Tibial nerve (tissue), 4 donors: ENCODE measurements around the gene KCNK2. TPM values are rescaled to one million over a fixed set of nuclear protein-coding genes. Genes with fewer than 3 reads are reported as not detected.

Experiments
- DNase-seq, 2 donors: peaks; one replicate each; pipeline ENCODE4 v3.0.0-alpha.2; 2019; ENCODE audit warnings: low spot score in 2 of 2
- H3K27ac ChIP-seq, 4 donors: fragments of 200-600 bp; sonication (generic) in 3 of 4; one replicate each; pipeline ENCODE4 v1.5.1; 2017 to 2019; ENCODE audit warnings: mild to moderate bottlenecking in 1 of 4
- H3K27me3 ChIP-seq, 2 donors: fragments of 200-600 bp; sonication (generic) in 1 of 2; one replicate each; pipeline versions ENCODE4 v1.5.1 to v1.6.0; 2017 to 2019
- H3K36me3 ChIP-seq, 3 donors: fragments of 200-600 bp; sonication (generic); one replicate each; pipeline ENCODE4 v1.5.1; 2018 to 2019
- H3K4me1 ChIP-seq, 4 donors: fragments of 200-600 bp; sonication (generic) in 3 of 4; one replicate each; pipeline ENCODE4 v1.5.1; 2017 to 2019
- H3K4me3 ChIP-seq, 4 donors: fragments of 200-600 bp; sonication (generic) in 3 of 4; one replicate each; pipeline ENCODE4 v1.5.1; 2017 to 2019; ENCODE audit warnings: mild to moderate bottlenecking in 1 of 4, moderate library complexity in 1 of 4
- H3K9me3 ChIP-seq, 4 donors: fragments of 200-600 bp; sonication (generic) in 3 of 4; one replicate each; pipeline ENCODE4 v1.5.1; 2017 to 2019
- CTCF ChIP-seq, 5 experiments: fragments of 200-600 bp in 3 of 5; fragments of 450-650 bp in 2 of 5; sonication (generic) in 3 of 5; IDR thresholded peaks; one replicate each; pipeline ENCODE4 v1.5.1; 2016 to 2019; ENCODE audit warnings: antibody characterized with exemption in 5 of 5, mild to moderate bottlenecking in 3 of 5, moderate library complexity in 2 of 5
- EP300 ChIP-seq, 2 donors: sonication (generic); formaldehyde crosslinking; IDR thresholded peaks; one replicate each; pipeline ENCODE4 v1.6.1; 2017; ENCODE audit warnings: antibody characterized with exemption in 2 of 2, mild to moderate bottlenecking in 1 of 2
- POLR2A ChIP-seq, 2 donors: fragments of 450-650 bp; IDR thresholded peaks; one replicate each; pipeline ENCODE4 v1.6.1; 2017; ENCODE audit warnings: antibody characterized with exemption in 2 of 2, mild to moderate bottlenecking in 2 of 2, moderate library complexity in 2 of 2
- WGBS, 2 donors: methylation state at CpG; one replicate each; pipeline ENCODE4 v1.1.5; 2018; 5-methylcytosine and 5-hydroxymethylcytosine counted together
- total RNA-seq, 4 donors: library from RNA; depleted of rRNA; stranded (reverse); fragments of >200 nt; gene quantifications; one replicate each; pipeline ENCODE4 v1.1.0, GENCODE V29; 2016

KCNK2 gene
- total RNA-seq, 4 donors from 2014 or later = 9.4 to 13.7 (median 12.2) TPM

DNA sequence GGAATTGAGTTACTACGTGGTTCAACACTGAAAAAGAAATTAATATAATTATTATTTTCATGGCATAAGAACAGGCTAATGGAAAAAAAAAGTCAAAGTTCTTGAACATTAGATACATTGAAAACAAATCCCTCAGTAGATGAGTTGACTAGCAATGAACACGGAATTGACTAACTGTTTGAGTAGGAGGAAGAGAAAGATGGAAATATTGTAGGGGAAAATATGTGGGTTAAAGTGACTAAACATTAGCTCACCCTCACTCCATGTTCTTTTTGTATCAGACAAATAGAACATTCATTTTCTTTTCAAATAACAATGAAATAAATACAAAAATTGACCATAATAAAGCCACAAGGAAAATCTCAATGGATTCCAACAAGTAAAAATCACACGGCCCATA lies 84.3 kb downstream of the KCNK2 start:
- no peak for TF ChIP-seq EP300 (IDR thresholded peaks at IDR 0.05)

DNA sequence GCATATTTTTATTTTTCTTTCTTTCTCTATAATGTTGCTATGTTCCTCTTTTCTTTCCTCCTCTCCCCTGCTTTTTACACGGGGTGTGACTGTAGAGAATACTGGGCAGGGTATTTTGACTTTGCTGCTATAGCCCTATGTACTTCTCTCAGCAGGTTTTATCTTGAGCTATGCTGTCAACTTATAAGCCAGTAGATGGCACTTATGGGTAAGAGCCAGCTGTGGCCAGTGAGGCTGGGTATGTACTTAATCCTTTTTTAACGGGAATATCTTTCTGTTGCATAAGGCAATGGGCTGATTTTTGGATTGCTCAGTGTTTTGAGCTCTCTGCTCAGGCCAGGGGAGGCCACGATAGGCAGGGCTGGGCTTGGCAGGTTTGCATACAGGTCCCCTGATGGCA lies 99.0 kb downstream of the KCNK2 start:
- H3K4me1 ChIP-seq = no peaks in the 10 kb centered on the region
- DNase-seq = no peak
- H3K27me3 ChIP-seq = no peaks in the 10 kb centered on the region
- peaks cover 0 to 18% (median 0%) of the 10 kb centered on the region in 4 donors for H3K9me3 ChIP-seq
- 77 to 90% methylated on average over 3 of the region's 3 CpGs for WGBS, 2 donors
- H3K4me3 ChIP-seq = no peak overlapping the region
- H3K27ac ChIP-seq = no peak overlapping the region
- no peaks in the 10 kb centered on the region for H3K36me3 ChIP-seq
- TF ChIP-seq EP300 (IDR thresholded peaks at IDR 0.05) (no peak), CTCF (IDR thresholded peaks at IDR 0.05) (no peak), POLR2A (IDR thresholded peaks at IDR 0.05) (no peak)

More for the DNA sequence above, 84.3 kb downstream of the KCNK2 start:
- Histone ChIP-seq H3K4me3 (no peak overlapping the region), H3K27ac (no peak overlapping the region), H3K4me1 (no peaks in the 10 kb centered on the region), H3K27me3 (no peaks in the 10 kb centered on the region), H3K36me3 (no peaks in the 10 kb centered on the region), H3K9me3 (peaks cover 0 to 12% (median 0%) of the 10 kb centered on the region in 4 donors)
- WGBS, 2 donors = 73 to 74% methylated on average over 3 of the region's 3 CpGs
- DNase-seq = no peak

DNA sequence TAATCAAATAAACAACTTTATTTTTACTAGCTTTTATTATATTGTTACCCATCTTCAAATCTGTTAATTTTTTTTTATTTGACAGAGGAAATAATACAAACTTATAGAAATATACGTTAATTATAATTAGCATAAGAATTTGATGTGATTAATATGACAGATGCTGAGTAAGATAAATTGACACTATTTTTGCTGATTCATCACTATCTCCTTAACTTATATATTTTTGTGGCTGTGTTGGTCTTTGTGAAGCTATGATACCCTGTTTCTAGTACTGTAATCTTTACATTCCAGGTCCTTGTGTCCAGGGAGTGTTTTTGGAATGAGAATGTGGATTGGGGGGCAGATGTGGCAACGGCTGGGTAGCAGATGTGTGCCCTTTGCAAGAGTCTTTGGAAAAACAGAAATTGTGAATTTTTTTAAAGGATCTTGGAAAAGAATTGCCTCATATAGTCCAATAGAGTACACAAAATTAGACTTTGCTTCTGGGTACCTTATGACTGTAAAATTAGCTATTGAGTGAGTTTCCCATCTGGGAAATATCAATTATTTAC lies 102.6 kb downstream of the KCNK2 start:
- TF ChIP-seq POLR2A (IDR thresholded peaks at IDR 0.05) (no peak), EP300 (IDR thresholded peaks at IDR 0.05) (no peak), CTCF (IDR thresholded peaks at IDR 0.05) (no peak)
- no peaks in the 10 kb centered on the region for H3K36me3 ChIP-seq
- H3K27ac ChIP-seq = no peak overlapping the region
- WGBS, 2 donors = 80 to 84% methylated on average over 2 of the region's 2 CpGs
- H3K9me3 ChIP-seq = peaks cover 0 to 12% (median 0%) of the 10 kb centered on the region in 4 donors
- no peak overlapping the region for H3K4me3 ChIP-seq
- DNase-seq = no peak
- no peaks in the 10 kb centered on the region for H3K27me3 ChIP-seq
- H3K4me1 ChIP-seq = no peaks in the 10 kb centered on the region

- no peaks in the 10 kb centered on the region for H3K27me3 ChIP-seq
- H3K27ac ChIP-seq = no peak overlapping the region
- H3K4me3 ChIP-seq = no peak overlapping the region
- no peaks in the 10 kb centered on the region for H3K36me3 ChIP-seq
- H3K4me1 ChIP-seq = peaks cover 0 to 3% (median 0%) of the 10 kb centered on the region in 4 donors
- TF ChIP-seq CTCF (IDR thresholded peaks at IDR 0.05) (no peak), POLR2A (IDR thresholded peaks at IDR 0.05) (no peak), EP300 (IDR thresholded peaks at IDR 0.05) (no peak)
- no peaks in the 10 kb centered on the region for H3K9me3 ChIP-seq
- no peak for DNase-seq
These were observed 105.9 kb downstream of the KCNK2 start for GRCh38 chr1:215188302-215188950.

GRCh38 chr1:215192306-215192705 lies 109.8 kb downstream of the KCNK2 start:
- H3K9me3 ChIP-seq = no peaks in the 10 kb centered on the region
- TF ChIP-seq POLR2A (IDR thresholded peaks at IDR 0.05) (no peak), CTCF (IDR thresholded peaks at IDR 0.05) (no peak), EP300 (IDR thresholded peaks at IDR 0.05) (no peak)
- no peaks in the 10 kb centered on the region for H3K36me3 ChIP-seq
- no peak overlapping the region for H3K4me3 ChIP-seq
- H3K27me3 ChIP-seq = no peaks in the 10 kb centered on the region
- peak overlapping the region in 1 of 4 donors; percentile 22 for H3K27ac ChIP-seq
- peaks cover 0 to 3% (median 0%) of the 10 kb centered on the region in 4 donors for H3K4me1 ChIP-seq
- no peak for DNase-seq
